Ramos (cell line): ENCODE results near the gene TNFRSF1A.

Experiments
- in situ Hi-C: fragments of 300-500 bp; cut with MboI; formaldehyde crosslinking; loops from one replicate; pipeline ENCODE4 v1.14.3; 2022; ENCODE audit warnings: low sequenced_read_pairs; ENCODE audit not compliant: unreplicated experiment

TNFRSF1A gene

GRCh38 chr12:6313326-6313940 is 28.4 kb downstream of the TNFRSF1A start:
- in situ Hi-C loops: no loop called here

DNA sequence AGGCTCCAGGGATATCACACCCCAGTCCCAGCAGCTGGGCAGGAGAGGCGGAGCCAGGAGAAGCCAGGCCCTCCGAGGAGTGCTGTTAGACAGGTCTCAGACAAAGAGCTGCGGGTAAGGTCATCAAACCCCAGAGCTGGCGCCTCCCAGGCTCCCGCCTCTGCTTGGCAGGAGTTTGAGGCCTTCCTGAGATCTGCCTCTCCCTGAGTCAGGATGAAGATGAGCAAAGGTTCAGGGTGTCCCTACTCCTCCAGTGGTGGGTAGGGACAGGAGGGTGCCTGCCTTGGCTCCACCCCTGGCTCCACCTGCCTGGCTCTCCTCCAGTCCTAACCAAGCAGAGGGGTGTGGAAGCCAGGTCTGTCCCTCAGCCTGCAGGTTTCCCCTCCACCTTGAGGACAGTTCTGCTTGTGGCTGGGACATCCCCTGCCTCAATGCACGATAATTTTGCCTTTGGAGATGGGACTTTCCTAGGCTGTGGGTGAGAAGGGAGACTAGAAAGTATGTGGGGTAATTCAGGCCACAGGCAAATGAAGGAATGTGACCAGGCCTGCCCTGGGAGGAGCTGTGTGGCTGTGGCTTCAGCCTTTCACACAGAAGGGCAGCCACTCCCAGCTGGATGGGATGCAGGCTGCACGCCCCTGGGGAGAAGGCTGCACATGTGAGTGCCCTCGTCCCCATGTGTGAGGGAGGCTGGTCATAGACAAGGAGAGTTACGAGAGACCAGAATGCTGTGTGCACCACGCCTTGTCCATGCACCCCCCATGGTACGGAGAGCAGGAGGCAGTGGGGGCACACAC is 29.1 kb downstream of the TNFRSF1A start:
- in situ Hi-C loops: no loop called here

DNA sequence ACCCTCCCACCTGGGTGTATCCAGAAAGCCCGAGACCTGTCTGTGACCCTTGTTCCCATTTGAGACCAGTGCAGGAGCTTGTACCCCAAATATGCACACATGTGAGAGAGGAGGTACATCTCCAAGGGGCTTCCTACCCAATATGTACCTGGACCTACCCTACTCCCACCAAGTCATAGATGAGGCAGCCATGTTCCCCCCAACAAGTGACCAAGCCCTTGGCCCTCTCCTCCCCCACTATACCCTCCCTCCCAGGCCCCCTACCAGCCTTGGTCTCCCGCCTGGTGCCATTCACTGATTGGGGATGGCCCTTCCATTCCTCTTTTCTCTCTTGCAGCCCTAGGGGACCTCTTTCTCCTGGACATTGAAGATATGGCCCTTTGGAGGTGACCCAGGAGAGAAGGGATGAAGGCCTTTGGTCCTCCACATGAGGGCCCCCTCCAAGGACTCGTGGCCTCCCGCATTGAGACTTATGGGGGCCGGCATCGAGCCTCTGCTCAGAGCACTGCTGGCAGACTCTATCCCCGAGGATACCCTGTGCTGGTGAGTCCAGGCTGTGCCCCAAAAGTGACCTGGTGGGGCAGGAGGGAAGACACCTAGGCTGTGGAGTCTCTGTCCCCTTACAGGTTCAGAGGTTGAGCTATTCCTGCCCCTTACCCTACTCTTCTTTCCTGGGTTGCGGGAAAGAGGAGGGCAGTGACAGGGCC is 29.9 kb downstream of the TNFRSF1A start:
- in situ Hi-C loops: no loop called here

DNA sequence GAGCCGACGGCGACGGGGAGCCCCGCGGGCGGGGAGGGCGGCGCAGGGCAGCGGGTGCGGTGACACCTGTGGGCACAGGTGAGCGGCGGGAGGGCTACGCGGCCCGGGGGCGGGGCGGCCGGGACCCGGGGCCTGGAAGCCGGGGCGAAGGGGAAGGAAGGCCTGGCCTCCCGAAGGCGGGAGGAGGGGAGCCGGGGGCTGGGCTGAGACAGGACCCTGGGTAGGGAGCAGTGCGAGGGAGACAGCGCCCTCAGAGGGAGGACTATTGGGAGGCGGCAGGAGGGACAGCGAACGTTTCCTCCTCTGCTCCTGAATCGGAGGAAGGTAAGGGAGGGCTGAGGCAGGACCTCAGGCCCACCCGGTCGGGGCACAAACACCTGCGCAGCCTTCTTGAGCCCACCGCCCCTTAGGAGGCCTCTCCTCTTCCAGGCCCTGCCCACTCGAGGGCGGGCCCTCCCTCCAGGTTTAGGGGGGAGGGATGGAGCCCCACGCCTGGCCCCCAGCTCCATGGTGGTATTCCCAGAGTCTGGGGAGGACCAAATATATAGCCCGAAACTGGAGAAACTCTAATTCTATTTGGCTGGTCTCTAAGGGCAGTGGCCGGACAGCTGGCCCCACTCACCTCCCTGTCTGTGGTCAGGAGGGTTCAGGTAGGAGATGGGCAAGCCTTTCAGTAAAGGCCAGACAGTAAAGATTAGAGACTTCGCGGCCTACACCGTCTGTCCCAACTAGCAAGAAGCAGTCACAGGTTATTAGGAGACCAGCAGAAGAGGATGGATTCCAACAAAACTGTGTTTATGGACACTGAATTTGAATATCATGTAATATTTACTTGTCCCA is 30.9 kb downstream of the TNFRSF1A start:
- in situ Hi-C loops: no loop called here

- in situ Hi-C loops: no loop called here
These were observed 34.3 kb downstream of the TNFRSF1A start for GRCh38 chr12:6307529-6307928.

DNA sequence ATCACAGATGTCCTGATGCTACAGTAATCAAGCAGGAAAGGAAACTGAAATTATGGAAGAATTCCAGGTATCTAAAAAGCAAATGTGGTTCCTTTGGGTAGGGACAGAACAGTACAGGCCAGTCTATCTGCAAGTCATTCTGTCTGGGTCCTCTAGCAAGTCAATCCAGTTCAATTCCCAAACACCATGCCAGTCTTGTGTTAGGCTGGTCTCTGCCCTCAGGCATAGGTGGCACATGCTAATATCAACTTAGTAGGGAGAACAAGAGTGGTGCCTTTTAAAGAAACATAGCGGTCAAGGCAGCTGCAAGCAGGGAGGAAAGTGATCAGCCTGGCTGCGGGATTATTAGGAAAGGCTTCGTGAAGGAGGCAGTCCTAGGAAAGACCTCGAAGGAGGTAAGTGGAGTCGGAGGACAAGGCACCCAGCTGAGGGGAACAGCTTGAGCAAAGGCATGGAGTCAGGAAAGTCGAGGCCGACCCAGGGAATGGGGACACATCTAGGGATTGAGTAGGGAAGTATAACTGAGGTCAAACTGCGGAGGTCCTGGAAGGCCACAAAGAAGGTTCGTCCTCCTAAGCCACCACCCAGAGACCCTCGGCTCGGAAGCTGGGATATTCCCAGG is 35.2 kb downstream of the TNFRSF1A start:
- in situ Hi-C loops: no loop called here

DNA sequence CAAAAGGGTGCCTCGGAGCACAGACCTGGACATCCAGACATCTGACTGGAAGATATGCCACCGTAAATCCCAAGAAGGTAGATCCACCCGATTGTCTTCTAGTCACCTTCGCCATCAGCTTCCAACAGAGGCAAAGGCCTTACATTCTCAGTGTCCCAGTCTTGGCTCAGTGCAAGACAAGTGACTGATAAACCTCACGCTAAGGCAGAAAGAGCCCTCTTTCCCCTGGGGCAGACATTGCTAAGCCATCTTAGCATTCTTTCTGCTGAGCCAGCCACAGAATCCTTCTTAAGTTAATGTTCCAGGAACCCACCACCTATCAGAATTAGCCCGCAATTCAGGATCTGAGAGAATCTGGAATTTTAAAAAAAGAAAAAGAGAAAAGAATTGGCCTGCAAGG is 35.7 kb downstream of the TNFRSF1A start:
- in situ Hi-C loops: no loop called here

DNA sequence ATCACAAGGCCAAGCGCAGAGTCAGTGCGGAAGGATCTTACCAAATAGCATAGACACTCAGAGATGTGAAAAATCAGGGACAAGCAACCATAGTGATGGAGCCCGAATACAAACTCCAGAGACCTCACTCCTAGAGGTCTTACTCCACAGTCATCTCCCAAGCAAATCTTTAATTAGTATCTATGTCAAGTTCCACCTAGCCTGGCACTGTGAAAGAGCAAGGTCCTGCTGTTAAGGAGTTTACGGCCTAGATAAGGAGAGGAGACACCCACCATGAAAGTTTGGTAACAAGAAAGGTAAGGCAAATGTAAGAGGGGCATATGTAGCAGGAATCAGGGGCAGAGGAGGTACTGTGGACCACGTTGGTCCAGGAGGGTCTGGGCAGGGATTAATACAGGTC is 38.8 kb downstream of the TNFRSF1A start:
- in situ Hi-C loops: no loop called here

- in situ Hi-C loops: no loop called here
These were observed 39.3 kb downstream of the TNFRSF1A start for GRCh38 chr12:6302621-6303020.

GRCh38 chr12:6301721-6302120 is 40.2 kb downstream of the TNFRSF1A start:
- in situ Hi-C loops: no loop called here

GRCh38 chr12:6297170-6297569 is 44.7 kb downstream of the TNFRSF1A start:
- in situ Hi-C loops: no loop called here

DNA sequence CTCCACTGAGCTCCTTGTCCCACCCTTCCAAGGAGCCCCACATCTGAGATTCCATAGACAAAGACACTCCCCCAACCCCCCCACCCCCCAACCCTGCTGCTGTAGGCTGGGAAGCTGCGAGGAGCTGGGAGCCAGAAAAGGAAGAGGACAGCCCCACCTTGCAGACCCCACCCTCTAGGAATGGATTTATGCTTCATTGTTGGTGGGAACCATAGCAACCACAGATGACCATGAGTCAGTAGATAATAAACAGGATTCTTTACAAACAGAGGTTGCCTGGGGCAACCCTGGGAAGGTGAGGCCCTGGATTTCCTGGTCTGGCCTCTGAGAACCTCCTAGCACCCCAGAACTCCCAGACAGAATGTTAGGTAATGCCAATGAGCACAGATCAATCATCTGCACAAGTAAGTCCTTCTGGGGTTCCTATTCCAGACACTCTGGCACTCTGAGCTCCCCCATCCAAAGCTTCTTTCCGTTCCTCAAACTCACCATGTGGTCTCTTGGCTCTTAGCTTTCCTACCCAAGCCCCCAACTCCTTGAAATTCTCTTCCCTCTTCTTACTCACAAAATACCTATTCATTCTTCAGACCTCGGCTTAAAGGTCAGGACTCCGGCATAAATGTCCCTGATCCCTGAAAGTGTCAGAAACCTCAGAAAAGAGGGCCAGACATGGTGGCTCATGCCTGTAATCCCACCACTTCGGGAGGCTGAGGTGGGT is 46.6 kb downstream of the TNFRSF1A start:
- in situ Hi-C loops: no loop called here

GRCh38 chr12:6294156-6295093 is 47.5 kb downstream of the TNFRSF1A start:
- in situ Hi-C loops: no loop called here

DNA sequence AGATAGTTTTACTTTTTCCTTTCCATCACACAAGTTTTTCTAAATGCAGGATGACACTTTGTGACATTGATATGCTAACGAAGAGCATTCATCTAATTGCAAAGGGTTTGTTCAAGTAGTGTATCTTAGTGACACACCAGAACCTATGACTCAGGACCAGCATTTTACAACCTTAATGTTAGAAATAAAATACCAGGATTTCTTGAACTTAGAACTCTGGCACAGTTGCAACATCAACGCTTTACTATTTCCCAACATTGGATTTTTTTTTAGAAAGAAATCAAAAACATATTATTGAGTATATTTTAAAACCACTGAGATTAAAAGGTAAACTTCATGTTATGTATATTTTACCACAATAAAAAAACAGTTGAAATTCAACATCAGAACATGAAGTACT is 49.3 kb downstream of the TNFRSF1A start:
- in situ Hi-C loops: no loop called here

DNA sequence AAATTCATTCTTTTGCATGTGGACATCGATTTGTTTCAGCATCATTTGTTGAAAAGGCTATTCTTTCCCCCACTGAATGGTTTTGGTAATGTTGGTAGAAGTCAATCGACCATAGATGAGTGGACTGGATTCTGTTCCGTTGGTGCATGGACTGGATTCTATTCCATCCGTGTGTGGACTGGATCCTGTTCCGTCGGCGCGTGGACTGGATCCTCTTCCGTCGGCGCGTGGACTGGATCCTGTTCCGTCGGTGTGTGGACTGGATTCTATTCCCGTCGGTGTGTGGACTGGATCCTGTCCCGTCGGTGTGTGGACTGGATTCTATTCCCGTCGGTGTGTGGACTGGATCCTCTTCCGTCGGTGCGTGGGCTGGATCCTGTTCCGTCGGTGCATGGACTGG is 52.0 kb downstream of the TNFRSF1A start:
- in situ Hi-C loops: loop anchor here (5.0 kb wide), 1 partner anchor 228 kb away; no protein-coding TSS in a partner anchor

- in situ Hi-C loops: loop anchor here (5.0 kb wide), 1 partner anchor 227 kb away; no protein-coding TSS in a partner anchor
These were observed 52.8 kb downstream of the TNFRSF1A start for GRCh38 chr12:6289081-6289480.

GRCh38 chr12:6288235-6288634 is 53.6 kb downstream of the TNFRSF1A start:
- in situ Hi-C loops: loop anchor here (5.0 kb wide), 1 partner anchor 226 kb away; no protein-coding TSS in a partner anchor
